ENCODE measurements around the gene DCC.

Gene DCC

GRCh38 chr18:53134711-53135110 lies 794.7 kb downstream of the DCC start:
- ChIA-PET CTCF (no interaction called here), POLR2A (no interaction called here)
- no peak for TF ChIP-seq NFRKB (IDR thresholded peaks at IDR 0.05)
- DNase-seq (ENCODE audit: extremely low spot score) = no peak

DNA sequence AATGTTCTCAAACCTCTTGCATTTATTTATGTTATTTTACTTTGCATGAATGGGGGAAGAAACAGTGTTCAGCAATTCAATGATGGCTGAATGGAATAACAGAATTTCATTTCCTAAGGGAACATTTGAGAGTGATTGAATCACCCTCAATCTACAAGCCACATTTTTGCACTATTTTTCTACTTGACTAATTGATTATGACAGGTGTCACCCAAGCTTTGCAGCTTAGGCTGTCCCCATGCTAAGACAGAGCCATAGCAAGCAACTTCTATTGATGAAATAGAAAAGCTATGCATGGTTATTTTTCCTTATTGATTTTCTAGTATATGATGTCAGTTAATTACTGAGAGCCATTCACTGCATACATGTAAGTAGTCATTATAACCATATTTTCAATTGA lies 795.7 kb downstream of the DCC start:
- POLR2A ChIA-PET = no interaction called here
- DNase-seq (ENCODE audit: extremely low spot score) = no peak
- TF ChIP-seq ARNT (IDR thresholded peaks at IDR 0.05) (no peak), FOXK2 (IDR thresholded peaks at IDR 0.05) (no peak), LEF1 (IDR thresholded peaks at IDR 0.05; ENCODE audit: borderline replicate concordance) (no peak), SP1 (IDR thresholded peaks at IDR 0.05) (no peak), NFRKB (IDR thresholded peaks at IDR 0.05) (no peak), FOXA1 (IDR thresholded peaks at IDR 0.05) (no peak), L3MBTL2 (conservative IDR thresholded peaks at IDR 0.05) (no peak), TARDBP (IDR thresholded peaks at IDR 0.05) (no peak), HDGF (IDR thresholded peaks at IDR 0.05; ENCODE audit: borderline replicate concordance) (no peak), PKNOX1 (IDR thresholded peaks at IDR 0.05) (no peak), ELF4 (IDR thresholded peaks at IDR 0.05) (no peak), FOXM1 (IDR thresholded peaks at IDR 0.05; ENCODE audit: borderline replicate concordance) (no peak), CTBP1 (IDR thresholded peaks at IDR 0.05; ENCODE audit: borderline replicate concordance) (no peak), SUZ12 (IDR thresholded peaks at IDR 0.05) (no peak), BHLHE40 (IDR thresholded peaks at IDR 0.05; ENCODE audit: borderline replicate concordance) (no peak), ZNF384 (IDR thresholded peaks at IDR 0.05) (no peak)
- CTCF ChIA-PET = no interaction called here

- ChIA-PET POLR2A (no interaction called here), CTCF (no interaction called here)
- DNase-seq (ENCODE audit: extremely low spot score) = no peak
- TF ChIP-seq LEF1 (IDR thresholded peaks at IDR 0.05; ENCODE audit: borderline replicate concordance) = no peak
- no peak for TF ChIP-seq SP1 (IDR thresholded peaks at IDR 0.05)
- no peak for TF ChIP-seq FOXM1 (IDR thresholded peaks at IDR 0.05; ENCODE audit: borderline replicate concordance)
- TF ChIP-seq BHLHE40 (IDR thresholded peaks at IDR 0.05; ENCODE audit: borderline replicate concordance) = no peak
- no peak for TF ChIP-seq ZNF384 (IDR thresholded peaks at IDR 0.05)
- TF ChIP-seq FOXA1 (IDR thresholded peaks at IDR 0.05) = no peak
- TF ChIP-seq HDGF (IDR thresholded peaks at IDR 0.05; ENCODE audit: borderline replicate concordance) = no peak
- TF ChIP-seq TARDBP (IDR thresholded peaks at IDR 0.05) = no peak
- TF ChIP-seq ELF4 (IDR thresholded peaks at IDR 0.05) = no peak
- TF ChIP-seq NFRKB (IDR thresholded peaks at IDR 0.05) = no peak
- no peak for TF ChIP-seq PKNOX1 (IDR thresholded peaks at IDR 0.05)
- no peak for TF ChIP-seq SUZ12 (IDR thresholded peaks at IDR 0.05)
- TF ChIP-seq L3MBTL2 (conservative IDR thresholded peaks at IDR 0.05) = no peak
- TF ChIP-seq FOXK2 (IDR thresholded peaks at IDR 0.05) = no peak
- no peak for TF ChIP-seq CTBP1 (IDR thresholded peaks at IDR 0.05; ENCODE audit: borderline replicate concordance)
- TF ChIP-seq ARNT (IDR thresholded peaks at IDR 0.05) = no peak
Observed at GRCh38 chr18:53139746-53140500, 799.9 kb downstream of the DCC start.

- no peak for TF ChIP-seq NFRKB (IDR thresholded peaks at IDR 0.05)
- no peak for TF ChIP-seq BHLHE40 (IDR thresholded peaks at IDR 0.05; ENCODE audit: borderline replicate concordance)
- no peak for TF ChIP-seq L3MBTL2 (conservative IDR thresholded peaks at IDR 0.05)
- no peak for TF ChIP-seq PKNOX1 (IDR thresholded peaks at IDR 0.05)
- no peak for TF ChIP-seq ZNF384 (IDR thresholded peaks at IDR 0.05)
- no peak for TF ChIP-seq FOXK2 (IDR thresholded peaks at IDR 0.05)
- no peak for TF ChIP-seq FOXM1 (IDR thresholded peaks at IDR 0.05; ENCODE audit: borderline replicate concordance)
- no peak for TF ChIP-seq ELF4 (IDR thresholded peaks at IDR 0.05)
- no peak for TF ChIP-seq CTBP1 (IDR thresholded peaks at IDR 0.05; ENCODE audit: borderline replicate concordance)
- TF ChIP-seq SUZ12 (IDR thresholded peaks at IDR 0.05) = no peak
- TF ChIP-seq TARDBP (IDR thresholded peaks at IDR 0.05) = no peak
- TF ChIP-seq LEF1 (IDR thresholded peaks at IDR 0.05; ENCODE audit: borderline replicate concordance) = no peak
- no peak for TF ChIP-seq HDGF (IDR thresholded peaks at IDR 0.05; ENCODE audit: borderline replicate concordance)
- no peak for TF ChIP-seq FOXA1 (IDR thresholded peaks at IDR 0.05)
- POLR2A ChIA-PET = no interaction called here
- CTCF ChIA-PET = no interaction called here
- DNase-seq (ENCODE audit: extremely low spot score) = no peak
Observed at GRCh38 chr18:53142005-53142404, 802.0 kb downstream of the DCC start.

GRCh38 chr18:53147472-53147871 lies 807.5 kb downstream of the DCC start:
- POLR2A ChIA-PET = no interaction called here
- no peak for DNase-seq (ENCODE audit: extremely low spot score)
- TF ChIP-seq FOXK2 (IDR thresholded peaks at IDR 0.05) (no peak), FOXM1 (IDR thresholded peaks at IDR 0.05; ENCODE audit: borderline replicate concordance) (no peak), BHLHE40 (IDR thresholded peaks at IDR 0.05; ENCODE audit: borderline replicate concordance) (no peak), ARNT (IDR thresholded peaks at IDR 0.05) (no peak), ELF4 (IDR thresholded peaks at IDR 0.05) (no peak), L3MBTL2 (conservative IDR thresholded peaks at IDR 0.05) (no peak), PKNOX1 (IDR thresholded peaks at IDR 0.05) (no peak), HDGF (IDR thresholded peaks at IDR 0.05; ENCODE audit: borderline replicate concordance) (no peak), FOXA1 (IDR thresholded peaks at IDR 0.05) (no peak), TARDBP (IDR thresholded peaks at IDR 0.05) (no peak), SP1 (IDR thresholded peaks at IDR 0.05) (no peak), LEF1 (IDR thresholded peaks at IDR 0.05; ENCODE audit: borderline replicate concordance) (no peak), NFRKB (IDR thresholded peaks at IDR 0.05) (no peak), CTBP1 (IDR thresholded peaks at IDR 0.05; ENCODE audit: borderline replicate concordance) (no peak), SUZ12 (IDR thresholded peaks at IDR 0.05) (no peak), ZNF384 (IDR thresholded peaks at IDR 0.05) (no peak)
- CTCF ChIA-PET = no interaction called here

All from HEK293T (cell line).